Dedifferentiated amniotic fluid mesenchymal stem cell (primary cell): ENCODE results near the gene RNU6-8.

ENCODE experiments used
- DNase-seq: peaks from one replicate; pipeline ENCODE4 v3.0.0-alpha.2; 2016; ENCODE audit errors: extremely low spot score

RNU6-8 gene

DNA sequence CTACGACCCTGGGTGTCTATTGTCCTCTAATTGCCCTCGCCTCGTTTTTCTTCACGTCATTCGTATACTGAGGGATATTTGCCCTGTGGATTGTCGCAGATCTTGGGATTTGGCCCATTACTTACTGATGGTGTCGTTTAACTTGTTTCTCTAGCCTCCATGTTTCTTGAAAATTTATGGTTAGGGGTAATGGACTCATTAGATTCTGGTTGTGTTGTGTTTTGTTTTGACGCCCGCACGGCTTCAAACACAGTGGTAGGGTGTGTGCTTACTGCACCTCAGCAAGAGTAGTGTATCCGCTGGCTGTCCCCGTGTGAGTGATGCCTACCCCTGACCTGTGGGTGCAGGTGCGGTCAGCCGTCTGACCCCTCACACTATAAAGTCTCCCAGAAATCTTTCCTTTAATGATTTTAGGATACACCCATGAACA, 874 bp upstream of the RNU6-8 start:
- no peak for DNase-seq

DNA sequence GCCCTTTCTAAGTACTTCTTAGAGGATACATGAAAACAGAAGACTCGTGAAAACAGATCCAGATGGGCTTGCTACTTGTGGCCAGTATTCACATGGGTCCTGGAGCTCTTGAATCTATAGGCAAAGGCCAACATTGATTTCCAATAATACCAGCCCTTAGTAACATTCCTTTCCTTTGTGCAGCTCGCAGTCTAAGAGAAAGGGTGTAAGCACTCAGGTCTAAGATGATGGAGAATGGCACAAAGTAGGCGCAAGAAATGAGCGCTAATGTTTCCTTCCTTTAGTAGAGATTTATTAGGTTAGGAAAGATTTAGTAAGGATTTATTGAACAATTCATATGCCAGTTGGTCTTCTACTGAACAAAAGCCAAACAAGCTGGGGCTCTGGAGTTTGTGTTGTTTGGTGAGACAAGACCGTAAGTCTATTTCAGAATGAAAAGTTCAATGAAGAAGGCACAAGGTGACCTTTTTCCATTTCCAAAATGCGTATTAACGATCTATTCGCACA, 525 bp downstream of the RNU6-8 start:
- no peak for DNase-seq

DNA sequence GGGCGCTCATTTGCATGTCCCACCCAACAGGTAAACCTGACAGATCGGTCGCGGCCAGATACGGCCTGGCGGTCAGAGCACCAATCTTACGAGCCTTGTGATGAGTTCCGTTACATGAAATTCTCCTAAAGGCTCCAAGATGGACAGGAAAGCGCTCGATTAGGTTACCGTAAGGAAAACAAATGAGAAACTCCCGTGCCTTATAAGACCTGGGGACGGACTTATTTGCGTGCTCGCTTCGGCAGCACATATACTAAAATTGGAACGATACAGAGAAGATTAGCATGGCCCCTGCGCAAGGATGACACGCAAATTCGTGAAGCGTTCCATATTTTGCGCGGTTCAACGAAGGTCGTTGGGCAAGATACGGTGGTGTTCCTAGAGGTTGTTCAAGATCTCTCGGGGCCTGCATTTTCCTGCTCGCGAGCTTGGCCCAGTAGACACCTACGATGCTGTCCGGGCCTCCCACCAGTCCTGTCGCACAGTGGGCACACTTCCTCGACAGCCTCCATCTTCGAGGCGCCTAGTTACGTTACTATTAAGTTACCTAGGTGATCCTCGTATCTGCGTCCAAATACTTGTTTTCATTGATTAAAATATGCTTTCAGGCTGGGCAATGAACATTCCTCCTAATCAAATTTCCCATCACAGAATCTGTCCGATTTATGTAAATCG, 1.1 kb downstream of the RNU6-8 start, which contains the start of gene RNU6-7:
Gene RNU6-7, plus strand, starts transcription at position 230 of the 675 bp plus-strand sequence.
- DNase-seq = no peak

DNA sequence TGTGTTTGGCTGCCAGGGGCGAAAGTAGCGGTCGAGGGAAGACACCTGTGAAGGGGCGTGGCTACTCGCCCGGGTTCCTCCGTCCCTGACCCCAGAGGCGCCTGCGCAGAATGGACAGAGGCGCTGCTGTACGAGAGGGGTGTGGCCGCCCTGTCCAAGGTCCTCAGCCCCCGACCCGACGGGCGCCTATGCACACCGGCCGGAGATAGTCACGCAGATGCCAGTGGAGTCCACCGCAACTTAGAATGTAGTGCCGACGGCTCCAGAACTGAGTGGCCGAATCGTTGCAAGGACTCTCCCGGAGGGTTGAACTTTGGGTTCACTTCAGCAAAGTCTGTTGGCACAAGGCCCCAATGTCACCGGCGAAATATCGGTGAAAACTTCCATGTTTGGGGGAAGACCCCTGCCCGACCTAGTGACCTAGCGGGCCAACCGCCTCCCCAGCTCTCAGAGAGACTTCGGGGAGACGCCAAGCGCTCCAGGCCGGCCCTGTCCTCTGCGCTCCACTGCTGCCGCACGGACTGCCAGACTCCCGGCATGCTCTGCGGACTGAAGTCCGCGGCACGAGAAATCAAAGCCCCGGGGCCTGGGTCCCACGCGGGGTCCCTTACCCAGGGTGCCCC, 1.8 kb downstream of the RNU6-8 start:
- DNase-seq = peak; percentile 25

DNA sequence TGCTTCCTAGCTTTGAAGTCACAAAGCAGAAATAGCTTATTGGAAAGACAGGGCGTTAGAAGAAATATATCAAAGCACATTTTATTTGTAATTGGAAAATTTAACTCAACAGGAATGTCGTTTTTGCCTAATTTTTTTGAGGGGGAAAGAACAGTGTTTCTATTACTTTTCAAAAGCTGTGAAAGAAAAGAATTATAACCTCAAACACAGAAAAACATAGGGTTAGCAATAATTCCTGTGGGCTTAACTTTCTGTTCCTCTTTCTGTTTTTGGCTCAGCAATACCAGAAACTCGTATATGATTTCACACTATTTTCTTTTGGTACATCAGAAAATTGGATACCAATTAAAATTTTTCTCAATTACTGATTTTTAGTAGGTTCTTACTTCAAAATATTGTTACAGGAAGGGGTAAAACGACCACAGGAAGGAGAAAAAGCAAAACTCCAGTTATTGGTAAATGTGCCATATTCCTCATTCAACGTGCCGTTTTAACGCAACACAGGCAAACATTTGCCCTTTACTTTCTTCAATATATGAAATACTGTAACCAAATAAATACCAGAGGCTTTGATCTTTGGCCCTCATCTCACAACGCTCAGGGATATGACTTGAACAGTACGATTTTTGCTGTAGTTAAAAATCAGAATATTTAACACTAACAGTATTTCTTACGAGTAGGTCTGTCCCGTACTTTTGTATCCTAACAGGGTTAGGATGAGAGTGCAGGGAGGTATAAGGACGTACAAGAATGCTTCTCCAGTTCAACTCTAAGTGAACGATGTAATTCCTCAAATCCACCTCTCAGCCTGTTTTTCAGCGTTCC, 2.5 kb downstream of the RNU6-8 start:
- DNase-seq = no peak

DNA sequence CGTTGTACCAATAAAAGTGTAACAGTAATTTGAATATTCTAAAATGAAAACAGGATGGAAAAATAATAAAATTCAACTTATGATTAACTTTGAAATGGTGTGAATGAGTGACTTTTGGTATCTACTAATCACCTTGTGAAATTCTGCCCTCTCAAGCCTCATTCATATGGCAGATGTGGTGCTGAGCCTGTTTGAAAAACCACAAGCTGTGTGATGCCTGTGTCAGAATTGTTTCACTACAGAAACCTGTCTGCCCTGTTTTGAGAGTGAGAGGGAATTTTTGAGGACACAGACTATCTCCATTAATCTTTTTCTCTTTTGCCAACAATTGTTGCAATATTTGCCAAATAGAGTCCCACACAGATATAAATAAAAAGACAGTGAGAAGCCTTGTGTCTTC, 5.2 kb downstream of the RNU6-8 start:
- DNase-seq = no peak

DNA sequence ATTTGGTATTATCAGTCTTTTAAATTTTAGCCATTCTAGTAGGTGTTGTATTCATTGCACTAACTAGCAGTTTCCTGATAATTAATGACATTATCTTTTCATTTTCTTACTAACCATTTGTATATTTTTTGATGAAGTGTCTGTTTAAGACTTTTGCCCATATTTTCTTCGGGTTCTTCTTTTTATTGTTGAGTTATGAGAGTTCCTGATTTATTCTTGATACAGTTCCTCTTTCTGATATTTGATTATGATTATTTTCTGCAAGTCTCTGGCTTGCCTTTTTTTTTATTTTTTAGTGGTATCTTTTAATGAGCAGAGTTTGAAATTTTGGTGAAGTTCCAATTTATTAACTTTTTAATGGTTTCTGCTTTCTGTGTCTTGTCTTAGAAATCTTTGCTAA, 7.4 kb downstream of the RNU6-8 start:
- no peak for DNase-seq

DNA sequence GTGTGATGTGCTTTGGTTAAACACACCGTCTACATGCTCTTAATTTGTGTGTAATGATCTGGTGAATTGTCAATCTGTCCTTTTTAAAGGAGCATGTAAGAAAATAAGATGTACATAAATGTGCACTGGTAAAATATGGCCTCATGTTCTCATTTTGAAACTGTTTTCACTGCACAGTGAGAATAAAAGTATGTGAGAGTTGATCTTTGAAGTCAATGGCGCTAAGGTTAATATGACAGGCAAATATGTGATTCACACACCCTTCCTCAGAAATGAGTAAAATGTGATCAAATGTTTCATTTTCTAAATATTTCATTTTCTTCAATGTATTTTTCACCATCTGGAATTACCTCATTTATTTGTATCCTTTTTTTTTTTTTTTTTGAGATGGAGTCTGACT, 9.5 kb downstream of the RNU6-8 start:
- DNase-seq = no peak

DNA sequence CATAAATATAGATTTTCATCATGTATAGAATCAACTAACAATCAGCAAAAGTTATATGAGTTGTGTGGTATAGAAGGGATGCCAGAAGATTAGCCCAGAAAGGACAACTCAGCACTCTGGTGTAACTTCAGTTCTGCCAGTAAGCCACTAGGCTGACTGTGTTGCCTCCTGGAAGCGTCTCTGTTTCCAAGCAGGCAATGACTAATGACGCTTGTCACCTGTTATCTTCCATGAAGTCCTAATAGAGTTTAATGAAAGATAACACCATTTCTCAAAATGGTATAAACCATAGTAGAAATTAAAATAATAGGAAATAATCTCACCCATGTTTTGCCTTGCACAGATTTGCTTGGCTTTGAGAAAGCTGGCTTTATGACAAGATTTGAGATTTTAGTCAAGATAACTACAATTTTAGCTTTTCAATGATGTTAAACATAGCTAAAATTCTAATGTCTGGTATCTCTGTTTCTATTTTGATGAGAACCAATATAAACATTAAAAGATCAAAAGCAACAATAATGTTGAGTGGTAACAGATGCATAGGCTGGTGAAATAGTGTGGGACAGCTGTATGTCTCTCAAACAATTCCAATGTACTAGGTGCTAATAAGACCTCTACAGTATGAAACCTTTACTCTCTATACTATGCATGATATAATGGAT, 10.2 kb downstream of the RNU6-8 start:
- no peak for DNase-seq

DNA sequence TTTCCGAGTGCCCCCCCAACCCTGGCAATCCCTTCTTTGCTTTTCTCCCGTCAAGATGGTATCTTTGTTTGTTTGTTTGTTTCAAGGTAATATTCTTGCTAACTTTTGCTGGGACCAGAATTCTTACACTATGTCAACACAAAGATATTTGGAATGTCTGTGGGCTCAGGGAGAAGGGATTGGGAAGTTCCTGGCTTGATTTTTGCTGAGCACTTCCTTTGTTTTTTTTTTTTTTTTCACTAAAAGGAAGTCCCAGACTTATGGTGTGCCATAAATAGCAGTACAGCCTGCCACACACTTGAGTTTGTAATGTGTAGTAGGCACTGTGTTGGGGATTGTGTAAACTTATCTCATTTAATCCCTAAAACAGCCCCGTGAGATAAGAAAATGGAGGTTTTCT, 12.4 kb downstream of the RNU6-8 start:
- no peak for DNase-seq

DNA sequence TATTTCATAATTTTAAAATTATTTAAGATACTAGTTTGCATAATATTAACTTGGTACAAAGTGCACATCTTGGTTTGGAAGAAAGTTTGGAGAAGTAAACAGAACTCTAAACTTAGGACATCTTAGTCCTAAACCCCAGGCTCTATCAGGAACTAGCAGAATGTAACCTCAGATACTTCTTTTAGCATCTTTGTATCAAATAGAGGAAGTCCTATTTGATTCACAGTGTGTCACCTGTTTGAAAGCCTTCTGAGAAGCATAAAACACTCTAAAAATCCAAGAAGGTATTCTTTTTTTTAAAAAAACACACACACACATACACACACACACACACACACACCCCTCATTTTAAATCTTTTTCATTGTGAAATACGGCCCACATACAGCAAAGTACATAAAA, 13.3 kb downstream of the RNU6-8 start:
- DNase-seq = no peak

DNA sequence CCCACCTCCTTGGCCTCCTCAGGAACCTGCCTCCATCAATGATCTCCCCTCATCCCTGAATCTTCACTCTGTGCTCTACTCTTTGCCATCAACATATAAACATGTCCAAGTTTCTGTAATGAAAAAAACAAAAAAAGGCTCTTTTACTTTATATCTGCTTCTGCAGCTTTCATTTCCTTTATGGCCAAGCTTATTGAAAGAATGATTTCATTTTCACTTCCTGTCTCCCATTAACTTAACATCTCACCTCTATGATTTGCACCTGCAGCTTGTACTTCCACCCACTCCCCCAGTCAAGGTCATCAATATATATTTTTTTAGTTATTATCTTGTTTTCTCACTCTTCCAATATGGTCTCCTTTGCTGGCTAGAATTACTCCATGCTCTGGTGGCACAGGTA, 16.8 kb downstream of the RNU6-8 start:
- DNase-seq = no peak

DNA sequence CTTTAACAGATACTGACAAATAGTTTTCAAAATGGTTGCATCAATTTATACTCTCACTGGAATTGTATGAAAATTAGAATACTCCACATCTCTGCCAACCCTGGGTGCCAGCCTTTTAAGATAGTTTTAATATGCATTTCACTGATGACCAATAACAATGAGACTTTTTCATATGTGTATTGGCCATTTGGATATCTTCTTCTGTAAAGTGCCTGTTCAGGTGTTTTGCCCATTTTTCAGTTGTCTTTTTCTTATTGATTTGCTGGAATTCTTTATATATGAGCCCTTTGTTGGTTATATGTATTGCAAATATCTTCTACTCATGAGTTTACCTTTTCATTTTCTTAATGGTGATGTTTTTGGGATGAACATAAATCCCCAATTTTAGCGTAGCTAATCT, 18.0 kb downstream of the RNU6-8 start:
- no peak for DNase-seq

DNA sequence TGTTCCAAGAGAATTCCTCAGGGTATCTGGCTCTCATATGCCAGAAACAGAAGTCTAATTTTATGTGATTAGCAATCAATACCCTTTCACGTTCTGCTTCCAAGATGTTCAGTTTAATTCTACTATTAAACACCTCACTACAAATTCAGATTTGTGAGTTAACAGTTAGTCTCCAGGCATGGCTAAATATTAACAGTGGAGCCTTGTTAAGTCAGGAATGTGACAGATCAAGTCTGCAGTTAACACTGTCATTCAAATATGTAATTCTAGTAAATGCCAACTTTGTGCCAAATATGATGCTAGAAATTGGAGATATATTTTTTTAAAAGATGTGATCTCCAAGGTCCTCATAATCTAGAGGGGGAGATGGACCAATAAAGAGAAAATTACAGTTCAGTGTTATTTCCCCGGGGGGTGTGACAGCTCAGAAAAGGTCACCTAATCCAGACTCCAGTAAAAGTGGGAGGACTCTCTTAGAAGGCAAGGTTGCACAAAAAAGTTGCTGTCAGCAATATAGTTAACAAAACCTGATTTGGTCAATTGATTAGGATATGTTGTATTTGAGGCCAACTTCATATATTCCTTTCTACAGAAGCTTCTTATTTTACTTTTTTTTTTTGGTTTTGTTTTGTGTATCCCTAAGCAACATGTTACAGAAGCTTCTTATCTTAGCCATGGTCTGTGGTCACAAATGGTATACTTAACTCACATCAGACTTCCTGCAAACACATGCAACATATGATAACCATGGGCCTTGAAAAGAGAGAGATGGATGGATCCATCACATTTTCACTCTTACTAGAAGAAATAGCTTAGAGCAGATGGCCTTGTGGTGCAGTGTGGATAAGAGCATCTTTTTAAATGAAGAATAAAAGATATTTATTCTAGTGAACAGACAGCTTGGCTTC, 19.7 kb downstream of the RNU6-8 start:
- no peak for DNase-seq

DNA sequence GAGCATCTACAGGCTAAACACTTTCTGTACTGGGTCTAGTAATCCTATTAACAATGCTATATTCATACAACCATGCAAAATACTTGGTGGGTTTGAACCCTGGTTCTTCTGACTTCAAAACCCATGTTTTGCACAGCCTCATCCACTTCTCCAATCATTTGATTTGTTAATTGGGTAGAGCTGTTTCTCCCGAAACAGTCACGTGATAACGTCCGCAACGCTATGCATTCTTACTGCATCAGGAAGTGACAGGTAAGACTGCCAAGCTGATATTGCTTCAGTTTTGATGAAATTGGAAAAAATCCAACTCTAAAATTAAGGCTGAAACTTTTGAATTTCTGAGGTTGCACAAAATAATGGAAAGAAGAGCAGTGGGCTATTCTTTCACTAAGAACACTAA, 31.6 kb downstream of the RNU6-8 start:
- no peak for DNase-seq

DNA sequence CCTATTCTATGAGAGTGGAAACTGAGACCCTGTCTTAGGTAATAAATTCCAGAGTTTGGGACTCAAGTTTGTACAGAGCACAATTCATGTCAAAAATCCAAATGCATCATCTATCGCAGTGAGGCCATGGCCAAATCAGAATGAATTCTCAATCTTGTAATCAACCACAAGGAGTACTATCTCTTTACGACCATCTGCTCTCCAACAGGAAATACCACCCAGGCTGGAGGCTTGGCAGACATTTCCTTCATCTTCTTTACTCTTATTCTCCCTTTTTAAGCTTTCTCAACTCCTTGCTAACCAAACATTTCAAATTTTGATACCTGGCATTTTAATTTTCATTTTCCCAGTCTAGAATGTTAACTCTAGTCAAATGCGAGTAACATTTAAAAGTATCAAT, 33.9 kb downstream of the RNU6-8 start:
- no peak for DNase-seq

DNA sequence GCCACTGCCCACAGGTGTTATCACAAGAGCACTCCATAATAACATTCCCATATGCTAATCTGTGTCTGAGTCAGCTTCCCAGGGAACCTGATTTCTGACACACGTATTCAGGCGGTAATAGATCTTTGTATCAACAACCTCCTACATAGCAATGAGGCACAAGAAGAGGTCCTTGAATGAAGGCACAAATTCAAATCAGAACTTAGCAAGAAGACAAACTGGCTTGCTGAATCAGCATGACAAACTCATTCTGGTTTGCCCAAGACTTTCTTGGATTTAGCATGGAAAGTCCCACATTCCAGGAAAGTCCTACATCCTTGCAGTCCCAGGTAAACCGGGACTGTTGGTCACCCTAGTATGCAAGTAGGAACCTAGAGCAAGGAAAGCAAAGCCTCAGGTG, 35.2 kb downstream of the RNU6-8 start:
- DNase-seq = no peak

DNA sequence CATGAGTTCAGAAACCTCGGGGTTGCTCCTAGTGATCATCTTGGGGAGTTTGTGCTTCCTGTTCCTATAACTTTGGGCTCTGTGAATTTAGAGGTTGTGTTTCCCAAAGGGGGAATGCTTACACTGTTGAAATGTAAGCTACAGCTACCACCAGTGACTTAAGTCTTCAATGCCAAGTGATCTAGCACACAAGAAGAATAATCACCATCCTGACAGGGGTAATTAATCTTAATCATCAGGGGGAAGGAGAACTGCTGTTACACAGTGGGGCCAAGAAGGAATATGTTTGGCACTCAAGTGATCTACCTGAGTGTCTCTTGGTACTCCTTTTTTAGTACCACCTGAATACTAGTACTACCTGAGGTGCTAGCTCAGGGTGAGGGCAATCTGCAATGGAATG, 36.1 kb downstream of the RNU6-8 start:
- no peak for DNase-seq

DNA sequence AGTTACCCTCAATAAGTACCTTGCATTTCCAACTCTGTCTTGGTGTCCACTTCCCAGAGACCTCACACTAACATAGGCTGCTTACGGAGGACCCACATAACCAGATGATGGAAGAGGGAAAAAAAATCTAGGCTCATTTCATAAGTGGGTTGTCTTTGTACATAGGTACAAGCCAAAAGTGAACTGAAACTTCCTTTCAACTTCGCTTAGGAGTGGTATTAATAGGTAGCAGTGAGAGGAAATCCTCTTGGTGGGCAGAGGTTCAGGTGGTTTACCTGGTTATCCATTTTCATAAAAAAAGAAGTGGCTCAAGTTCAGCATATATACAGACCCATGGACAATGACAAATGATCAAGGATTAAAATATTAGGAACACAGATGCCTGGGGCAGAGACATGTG, 37.0 kb downstream of the RNU6-8 start:
- DNase-seq = no peak
